Activated CD8-positive, alpha-beta T cell treated with anti-CD3 and anti-CD28 coated beads for 36 hours (primary cell): ENCODE results near the gene FBXO24. TPM values are rescaled to one million over a fixed set of nuclear protein-coding genes. Genes with fewer than 3 reads are reported as not detected.
"Not testable (repeated sequence)": the region's sequence is repeated elsewhere in the genome, so short reads cannot be mapped to it uniquely, and the experiment has no call there.

ENCODE experiments used
- ATAC-seq: fragments of 200-7000 bp; cut with Tn5 transposase; one replicate; pipeline ENCODE4 v1.10.0; 2021; ENCODE audit warnings: mild to moderate bottlenecking, moderate library complexity
- CTCF ChIA-PET: fragments of 350-600 bp; sonication (Branson Sonifier 250); formaldehyde crosslinking; loops from one replicate; lab custom pipeline; 2021; ENCODE audit warnings: antibody characterized with exemption; lab: Charles Lee
- POLR2A ChIA-PET: fragments of 350-600 bp; sonication (Branson Sonifier 250); formaldehyde crosslinking; loops from one replicate; lab custom pipeline; 2021; ENCODE audit warnings: antibody characterized with exemption; lab: Charles Lee
- DNase-seq: peaks from one replicate; pipeline ENCODE4 v3.0.0-alpha.2; 2020
- H3K27ac Mint-ChIP-seq: one replicate; pipeline ENCODE4 v1.8.0; 2021; ENCODE audit warnings: mild to moderate bottlenecking, mixed read lengths
- H3K27me3 Mint-ChIP-seq: one replicate; pipeline ENCODE4 v1.8.0; 2021; ENCODE audit warnings: mixed read lengths
- H3K36me3 Mint-ChIP-seq: one replicate; pipeline ENCODE4 v1.8.0; 2021; ENCODE audit warnings: low read depth, mixed read lengths
- H3K4me1 Mint-ChIP-seq: one replicate; pipeline ENCODE4 v1.8.0; 2021; ENCODE audit warnings: low read depth, mixed read lengths
- H3K4me3 Mint-ChIP-seq: one replicate; pipeline ENCODE4 v1.8.0; 2021; ENCODE audit warnings: mild to moderate bottlenecking, moderate library complexity, mixed read lengths
- H3K9me3 Mint-ChIP-seq: one replicate; pipeline ENCODE4 v1.8.0; 2021; ENCODE audit warnings: mixed read lengths
- CTCF ChIP-seq: fragments of 200-600 bp; IDR thresholded peaks from one replicate; pipeline ENCODE4 v1.8.0; 2022; ENCODE audit warnings: antibody characterized with exemption, mild to moderate bottlenecking
- intact Hi-C: fragments of 100-400 bp; cut with micrococcal nuclease; formaldehyde crosslinking; loops from one replicate; pipeline ENCODE4 v1.10.0; 2022
- total RNA-seq, 2 experiments: library from RNA; stranded (reverse); gene quantifications; one replicate each; pipeline ENCODE4 v1.2.3, GENCODE V29; 2021

FBXO24 gene
- total RNA-seq, 2 experiments from 2014 or later, result 1.4 to 1.5 TPM

- peak; percentile 37 for DNase-seq
- intact Hi-C loops, result no loop called here
- no peak for ATAC-seq
- no peak for TF ChIP-seq CTCF
- Mint-ChIP-seq H3K27ac (peak overlapping the region; percentile 81), H3K9me3 (no peaks in the 10 kb centered on the region), H3K4me1 (peaks cover 44% of the 10 kb centered on the region), H3K36me3 (peaks cover 25% of the 10 kb centered on the region), H3K4me3 (peak overlapping the region; percentile 91), H3K27me3 (no peaks in the 10 kb centered on the region)
- ChIA-PET CTCF (interaction anchor here (1.1 to 3.2 kb wide), 6 partner anchors 12 to 90 kb away, joined by 3 to 29 read pairs (median 3); no protein-coding TSS in a partner anchor), POLR2A (interaction anchor here (0.6 to 1.3 kb wide), 5 partner anchors 10 to 135 kb away, joined by 3 to 5 read pairs (median 3); partner anchors contain the start of gene PPP1R35)
These were observed 46.6 kb upstream of the FBXO24 start for GRCh38 chr7:100539436-100540006.

- ChIA-PET CTCF (interaction anchor here (1.8 to 3.2 kb wide), 2 partner anchors 12 to 19 kb away, joined by 3 to 29 read pairs; no protein-coding TSS in a partner anchor), POLR2A (interaction anchor here (1.0 to 1.3 kb wide), 2 partner anchors 9 to 104 kb away, joined by 3 to 5 read pairs; partner anchors contain the start of gene PPP1R35)
- no peaks in the 10 kb centered on the region for H3K9me3 Mint-ChIP-seq
- peaks cover 50% of the 10 kb centered on the region for H3K4me1 Mint-ChIP-seq
- intact Hi-C loops, result no loop called here
- no peak for TF ChIP-seq CTCF
- H3K4me3 Mint-ChIP-seq, result peak overlapping the region; percentile 91
- ATAC-seq (no peak), DNase-seq (no peak)
- peak overlapping the region; percentile 81 for H3K27ac Mint-ChIP-seq
- no peaks in the 10 kb centered on the region for H3K27me3 Mint-ChIP-seq
- H3K36me3 Mint-ChIP-seq, result peaks cover 25% of the 10 kb centered on the region
These were observed 45.9 kb upstream of the FBXO24 start for GRCh38 chr7:100540073-100540723.

DNA sequence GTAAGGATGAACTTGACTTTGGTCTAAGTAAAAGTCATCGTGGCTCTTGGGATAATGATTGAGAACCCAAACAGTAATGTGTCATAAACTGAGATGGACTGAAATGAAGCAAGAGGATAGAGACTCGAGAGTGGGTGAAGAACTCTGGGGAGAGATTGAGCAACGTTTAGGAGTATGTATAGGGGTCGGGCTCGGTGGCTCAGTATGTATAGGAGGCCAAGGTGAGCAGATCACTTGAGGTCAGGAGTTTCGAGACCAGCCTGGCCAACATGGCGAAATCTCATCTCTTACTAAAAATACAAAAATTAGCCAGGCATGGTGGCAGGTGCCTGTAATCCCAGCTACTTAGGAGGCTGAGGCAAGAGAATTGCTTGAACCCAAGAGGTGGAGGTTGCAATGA, 44.8 kb upstream of the FBXO24 start:
- intact Hi-C loops, H3K9me3 Mint-ChIP-seq, ATAC-seq, H3K27me3 Mint-ChIP-seq, DNase-seq: not testable (repeated sequence)
- Mint-ChIP-seq H3K4me3 (peak overlapping the region; percentile 91), H3K4me1 (peaks cover 60% of the 10 kb centered on the region), H3K36me3 (peaks cover 25% of the 10 kb centered on the region), H3K27ac (peak overlapping the region; percentile 99)
- CTCF ChIA-PET, result interaction anchor here (1.0 to 10.8 kb wide), 7 partner anchors 18 to 164 kb away, joined by 3 to 75 read pairs (median 4); partner anchors contain the start of genes FBXO24, POP7 and TSC22D4
- POLR2A ChIA-PET, result interaction anchor here (1.1 to 2.2 kb wide), 2 partner anchors 27 to 63 kb away, joined by 3 to 7 read pairs; partner anchors contain the start of gene TSC22D4

DNA sequence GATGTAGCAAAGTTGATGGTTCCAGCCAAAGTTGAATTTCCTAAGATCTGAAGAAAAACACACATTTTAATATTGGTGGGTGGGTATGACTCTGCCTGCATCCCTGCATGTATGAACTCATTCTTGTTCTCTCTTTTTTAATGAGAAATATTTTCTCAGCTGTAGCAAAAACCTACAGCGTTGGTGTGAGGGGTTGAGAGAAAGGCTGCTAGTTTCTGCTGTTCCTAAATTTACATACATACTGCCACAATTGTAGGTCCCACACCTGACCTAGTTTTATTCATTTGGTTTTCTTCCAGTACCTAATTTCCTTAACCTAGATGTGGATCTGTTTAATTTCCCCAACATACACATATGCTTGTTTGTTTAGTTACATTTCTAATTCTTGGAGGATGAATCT, 42.5 kb upstream of the FBXO24 start:
- ATAC-seq, result no peak
- ChIA-PET POLR2A (interaction anchor here (1.0 to 4.2 kb wide), 2 partner anchors 7 to 16 kb away, joined by 3 to 17 read pairs; no protein-coding TSS in a partner anchor), CTCF (interaction anchor here (1.0 to 10.8 kb wide), 5 partner anchors 10 to 162 kb away, joined by 3 to 92 read pairs (median 4); partner anchors contain the start of genes POP7 and TSC22D4)
- H3K27me3 Mint-ChIP-seq, result no peaks in the 10 kb centered on the region
- H3K9me3 Mint-ChIP-seq, result no peaks in the 10 kb centered on the region
- H3K4me3 Mint-ChIP-seq, result peak overlapping the region; percentile 91
- DNase-seq, result no peak
- intact Hi-C loops, result no loop called here
- H3K36me3 Mint-ChIP-seq, result peaks cover 35% of the 10 kb centered on the region
- peak overlapping the region; percentile 99 for H3K27ac Mint-ChIP-seq
- TF ChIP-seq CTCF, result no peak
- peaks cover 77% of the 10 kb centered on the region for H3K4me1 Mint-ChIP-seq

DNA sequence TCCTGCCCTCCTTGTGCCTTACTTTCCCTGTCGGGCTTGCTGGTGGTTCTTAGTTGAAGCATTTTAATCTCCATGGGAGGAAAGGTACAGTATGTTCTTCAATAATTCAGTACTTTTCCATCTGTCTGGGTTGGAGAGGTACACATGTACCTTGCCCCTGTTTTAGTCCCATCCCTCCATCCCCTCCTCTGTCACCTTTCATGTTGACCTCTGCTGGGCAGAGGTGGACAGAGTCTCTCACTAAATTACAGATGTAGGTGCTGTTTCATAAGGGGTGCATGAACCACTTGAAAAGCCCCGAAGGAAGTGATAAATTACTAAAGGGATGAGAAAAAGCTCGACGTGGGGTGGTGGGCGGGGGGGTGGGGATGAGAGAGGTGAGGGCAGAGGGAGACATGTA, 41.7 kb upstream of the FBXO24 start:
- ATAC-seq (no peak), DNase-seq (no peak)
- intact Hi-C loops, result no loop called here
- H3K9me3 Mint-ChIP-seq, result no peaks in the 10 kb centered on the region
- no peak for TF ChIP-seq CTCF
- H3K4me1 Mint-ChIP-seq, result peaks cover 84% of the 10 kb centered on the region
- CTCF ChIA-PET, result interaction anchor here (1.2 to 10.8 kb wide), 9 partner anchors 9 to 412 kb away, joined by 3 to 92 read pairs (median 5); partner anchors contain the start of genes POP7 and TSC22D4
- POLR2A ChIA-PET, result interaction anchor here (0.9 to 4.2 kb wide), 7 partner anchors 8 to 444 kb away, joined by 3 to 17 read pairs (median 4); partner anchors contain the start of genes FBXO24 and LRCH4
- H3K4me3 Mint-ChIP-seq, result peak overlapping the region; percentile 91
- H3K27ac Mint-ChIP-seq, result peak overlapping the region; percentile 99
- H3K27me3 Mint-ChIP-seq, result no peaks in the 10 kb centered on the region
- peaks cover 40% of the 10 kb centered on the region for H3K36me3 Mint-ChIP-seq
